Left lung (tissue), 10 donors: ENCODE results near the gene ZBTB4. TPM values are rescaled to one million over a fixed set of nuclear protein-coding genes. Genes with fewer than 3 reads are reported as not detected.
A peak's percentile ranks its signal among the peaks of the same experiment; 100 is the strongest.

ENCODE experiments used
- ATAC-seq: fragments of 200-7000 bp; cut with Tn5 transposase; one replicate; pipeline ENCODE4 v1.9.1; 2020; ENCODE audit warnings: moderate library complexity
- DNase-seq, 4 donors: peaks; one replicate each; pipeline ENCODE4 v3.0.0-alpha.2; 2013 to 2020
- H3K27ac ChIP-seq, 2 donors: fragments of 200-600 bp; sonication (generic) in 1 of 2; one replicate each; pipeline versions ENCODE4 v1.5.0 to v1.8.0; 2020 to 2021
- H3K27me3 ChIP-seq, 2 donors: fragments of 200-600 bp; sonication (generic) in 1 of 2; one replicate each; pipeline versions ENCODE4 v1.5.0 to v1.8.0; 2020 to 2021
- H3K36me3 ChIP-seq, 2 donors: fragments of 200-600 bp; sonication (generic) in 1 of 2; one replicate each; pipeline versions ENCODE4 v1.5.0 to v1.8.0; 2020 to 2021
- H3K4me1 ChIP-seq, 2 donors: fragments of 200-600 bp; one replicate each; pipeline ENCODE4 v1.8.0; 2021
- H3K4me3 ChIP-seq, 2 donors: fragments of 200-600 bp; sonication (generic) in 1 of 2; one replicate each; pipeline versions ENCODE4 v1.5.0 to v1.8.0; 2020 to 2021; ENCODE audit warnings: mild to moderate bottlenecking in 1 of 2
- H3K9me3 ChIP-seq, 2 donors: fragments of 200-600 bp; sonication (generic) in 1 of 2; one replicate each; pipeline versions ENCODE4 v1.5.0 to v1.8.0; 2020 to 2021
- intact Hi-C, 2 donors: fragments of 100-400 bp; cut with DNase I; formaldehyde crosslinking; loops; one replicate each; pipeline versions ENCODE4 v1.11.2 to v1.14.2; 2022
- polyA plus RNA-seq, 6 donors: library from polyadenylated mRNA; unstranded; fragments of 120-200 nt; gene quantifications; one replicate each; pipeline ENCODE4 v1.2.1, GENCODE V29; 2013; ENCODE audit not compliant: insufficient read length in 6 of 6
- total RNA-seq, 2 donors: library from RNA; stranded (reverse); fragmentation: NEBNext Ultra II Directional; extraction: Animal tissue kit (Norgen Biotek cat#: 25700); gene quantifications; one replicate each; pipeline ENCODE4 v1.2.1, GENCODE V29; 2021
- TF ChIP-seq, protein P1 (sequence below), 2 donors: fragments of 200-600 bp; sonication (generic) in 1 of 2; IDR thresholded peaks; one replicate each; pipeline versions ENCODE4 v1.5.0 to v1.8.0; 2021; ENCODE audit warnings: antibody characterized with exemption in 2 of 2
- donor health status: DM: no; HTN: yes; CAD: no.
- donor health status: DM: no; HTN: no; CAD: no.

The ZBTB4 gene
- total and polyA plus RNA-seq, 8 donors, result 39.7 to 63.2 (median 44.7) TPM

GRCh38 chr17:7435676-7436555, 43.5 kb downstream of the ZBTB4 start:
- Histone ChIP-seq H3K27me3 (peaks cover 17 to 30% of the 10 kb centered on the region in 2 donors), H3K36me3 (no peaks in the 10 kb centered on the region), H3K4me3 (peak overlapping the region; percentile 35 to 72), H3K9me3 (no peaks in the 10 kb centered on the region), H3K4me1 (peaks cover 28 to 59% of the 10 kb centered on the region in 2 donors), H3K27ac (peak overlapping the region; percentile 61 to 89)
- ATAC-seq (peak; percentile 42), DNase-seq (peak in 2 of 4 donors; percentile 69 to 89)
- intact Hi-C loops, result loop anchor here in 1 of 2 donors (10.0 kb wide), 1 partner anchor 81 kb away; the partner anchor contains the start of genes KCTD11 and TMEM95
- TF ChIP-seq, protein P1, sequence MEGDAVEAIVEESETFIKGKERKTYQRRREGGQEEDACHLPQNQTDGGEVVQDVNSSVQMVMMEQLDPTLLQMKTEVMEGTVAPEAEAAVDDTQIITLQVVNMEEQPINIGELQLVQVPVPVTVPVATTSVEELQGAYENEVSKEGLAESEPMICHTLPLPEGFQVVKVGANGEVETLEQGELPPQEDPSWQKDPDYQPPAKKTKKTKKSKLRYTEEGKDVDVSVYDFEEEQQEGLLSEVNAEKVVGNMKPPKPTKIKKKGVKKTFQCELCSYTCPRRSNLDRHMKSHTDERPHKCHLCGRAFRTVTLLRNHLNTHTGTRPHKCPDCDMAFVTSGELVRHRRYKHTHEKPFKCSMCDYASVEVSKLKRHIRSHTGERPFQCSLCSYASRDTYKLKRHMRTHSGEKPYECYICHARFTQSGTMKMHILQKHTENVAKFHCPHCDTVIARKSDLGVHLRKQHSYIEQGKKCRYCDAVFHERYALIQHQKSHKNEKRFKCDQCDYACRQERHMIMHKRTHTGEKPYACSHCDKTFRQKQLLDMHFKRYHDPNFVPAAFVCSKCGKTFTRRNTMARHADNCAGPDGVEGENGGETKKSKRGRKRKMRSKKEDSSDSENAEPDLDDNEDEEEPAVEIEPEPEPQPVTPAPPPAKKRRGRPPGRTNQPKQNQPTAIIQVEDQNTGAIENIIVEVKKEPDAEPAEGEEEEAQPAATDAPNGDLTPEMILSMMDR (IDR thresholded peaks at IDR 0.05), result no peak

- no peak overlapping the region for H3K27ac ChIP-seq
- H3K4me1 ChIP-seq, result peaks cover 10 to 23% of the 10 kb centered on the region in 2 donors
- H3K4me3 ChIP-seq, result no peak overlapping the region
- TF ChIP-seq, protein P1 (IDR thresholded peaks at IDR 0.05), result no peak
- no peaks in the 10 kb centered on the region for H3K27me3 ChIP-seq
- no peaks in the 10 kb centered on the region for H3K36me3 ChIP-seq
- no peaks in the 10 kb centered on the region for H3K9me3 ChIP-seq
- intact Hi-C loops, result loop anchor here in 1 of 2 donors (10.0 kb wide), 1 partner anchor 77 kb away; the partner anchor contains the start of genes KCTD11 and TMEM95
- ATAC-seq (no peak), DNase-seq (peak in 1 of 4 donors; percentile 40)
Observed at GRCh38 chr17:7432296-7432695, 47.1 kb downstream of the ZBTB4 start.

DNA sequence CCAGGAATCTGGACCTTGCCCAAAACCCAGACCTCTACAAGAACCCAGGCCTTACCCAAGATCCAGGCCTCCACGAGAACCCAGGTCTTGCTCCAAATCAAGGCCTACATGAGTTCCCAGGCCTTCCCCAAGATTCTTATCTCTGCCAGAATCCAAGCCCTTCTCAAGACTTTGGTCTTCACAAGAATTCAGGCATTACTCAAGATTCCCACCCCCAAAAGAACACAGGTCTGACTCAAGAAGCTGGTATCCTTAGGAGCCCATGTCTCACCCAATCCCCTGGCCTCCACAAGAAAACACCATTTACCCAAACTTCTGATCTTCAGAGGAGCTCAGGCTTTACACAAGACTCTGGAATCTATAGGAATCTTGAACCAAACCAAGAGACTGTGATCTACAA, 48.2 kb downstream of the ZBTB4 start:
- H3K36me3 ChIP-seq, result no peaks in the 10 kb centered on the region
- ATAC-seq (no peak), DNase-seq (no peak)
- no peak overlapping the region for H3K4me3 ChIP-seq
- H3K4me1 ChIP-seq, result peaks cover 1 to 13% of the 10 kb centered on the region in 2 donors
- H3K9me3 ChIP-seq, result no peaks in the 10 kb centered on the region
- H3K27me3 ChIP-seq, result no peaks in the 10 kb centered on the region
- H3K27ac ChIP-seq, result no peak overlapping the region
- intact Hi-C loops, result loop anchor here in 1 of 2 donors (10.0 kb wide), 1 partner anchor 76 kb away; the partner anchor contains the start of genes KCTD11 and TMEM95
- TF ChIP-seq, protein P1 (IDR thresholded peaks at IDR 0.05), result no peak

DNA sequence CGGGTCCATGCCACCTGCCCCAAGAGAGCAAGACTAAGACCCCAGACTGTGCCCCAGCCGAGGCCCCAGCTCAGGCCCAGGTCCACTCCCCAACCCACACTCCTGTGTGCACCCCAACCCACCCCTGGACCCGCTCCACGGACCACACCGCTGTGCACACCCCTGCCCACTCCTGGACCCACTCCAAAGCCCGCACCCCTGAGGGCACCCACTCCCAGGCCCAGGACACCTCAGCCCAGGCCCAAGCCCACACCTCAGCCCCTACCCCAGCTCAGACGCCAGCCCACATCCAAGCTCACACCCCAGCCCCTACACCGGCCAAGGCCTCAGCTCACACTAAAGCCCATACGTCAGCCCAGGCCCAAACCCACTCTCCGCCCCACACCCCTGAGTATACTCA, 49.7 kb downstream of the ZBTB4 start:
- intact Hi-C loops, result loop anchor here in 1 of 2 donors (10.0 kb wide), 1 partner anchor 75 kb away; the partner anchor contains the start of genes KCTD11 and TMEM95
- no peak overlapping the region for H3K4me3 ChIP-seq
- no peaks in the 10 kb centered on the region for H3K9me3 ChIP-seq

More for the DNA sequence above, 49.7 kb downstream of the ZBTB4 start:
- TF ChIP-seq, protein P1 (IDR thresholded peaks at IDR 0.05), result no peak
- H3K27me3 ChIP-seq, result no peaks in the 10 kb centered on the region
- H3K4me1 ChIP-seq, result peaks cover 0 to 2% of the 10 kb centered on the region in 2 donors
- ATAC-seq (no peak), DNase-seq (peak in 1 of 4 donors; percentile 74)
- H3K36me3 ChIP-seq, result no peaks in the 10 kb centered on the region
- H3K27ac ChIP-seq, result no peak overlapping the region
